ENCODE data around the gene JPH4. TPM values are rescaled to one million over a fixed set of nuclear protein-coding genes. Genes with fewer than 3 reads are reported as not detected.

JPH4 gene
- total and polyA plus RNA-seq, 2 donors (not counting 1 experiment from before 2014, with no cell fraction given): not detected

- no peak for TF ChIP-seq CTCF (conservative IDR thresholded peaks at IDR 0.05 in 1 of 2, IDR thresholded peaks at IDR 0.05 in 1 of 2; ENCODE audit: low read depth in 1 of 2, low read length in 2 of 2)
- H2AFZ ChIP-seq (ENCODE audit: low read length): no peak overlapping the region
- H3K79me2 ChIP-seq (ENCODE audit: control insufficient read depth, insufficient read depth, low read length): no peaks in the 10 kb centered on the region
- H4K20me1 ChIP-seq (ENCODE audit: control insufficient read depth, extremely low read depth, insufficient read depth, low read length): no peaks in the 10 kb centered on the region
- H3K36me3 ChIP-seq (ENCODE audit: control insufficient read depth, insufficient read depth, low read length): no peaks in the 10 kb centered on the region
- H3K27ac ChIP-seq (ENCODE audit: insufficient read depth, low read length): no peak overlapping the region
- no peak for DNase-seq (ENCODE audit: low read depth in 2 of 2)
- H3K9me3 ChIP-seq (ENCODE audit: control insufficient read depth, insufficient read depth, low read depth, low read length): no peaks in the 10 kb centered on the region
- no peaks in the 10 kb centered on the region for H3K27me3 ChIP-seq (ENCODE audit: control insufficient read depth, insufficient read depth, low read length)
- H3K4me3 ChIP-seq (replicated peaks in 1 of 4; ENCODE audit: control extremely low read depth in 1 of 4, insufficient read depth in 1 of 4, low read depth in 3 of 4, low read length in 4 of 4): no peak overlapping the region
- H3K9ac ChIP-seq (ENCODE audit: insufficient read depth, low read length): no peak overlapping the region
- no peaks in the 10 kb centered on the region for H3K4me1 ChIP-seq (ENCODE audit: control insufficient read depth, extremely low read depth, insufficient read depth, low read length)
- H3K4me2 ChIP-seq (ENCODE audit: extremely low read depth, insufficient read depth, low read length): no peak overlapping the region
Observed at GRCh38 chr14:23624830-23625404, 46.3 kb upstream of the JPH4 start.

- H2AFZ ChIP-seq (ENCODE audit: low read length): no peak overlapping the region
- no peak for TF ChIP-seq EZH2 (IDR thresholded peaks at IDR 0.05; ENCODE audit: low read length, missing control alignments)
- no peaks in the 10 kb centered on the region for H3K9me3 ChIP-seq (ENCODE audit: control insufficient read depth, insufficient read depth, low read depth, low read length)
- no peaks in the 10 kb centered on the region for H3K4me1 ChIP-seq (ENCODE audit: control insufficient read depth, extremely low read depth, insufficient read depth, low read length)
- DNase-seq (ENCODE audit: low read depth in 2 of 2): no peak
- no peaks in the 10 kb centered on the region for H3K27me3 ChIP-seq (ENCODE audit: control insufficient read depth, insufficient read depth, low read length)
- no peak overlapping the region for H3K9ac ChIP-seq (ENCODE audit: insufficient read depth, low read length)
- no peaks in the 10 kb centered on the region for H3K79me2 ChIP-seq (ENCODE audit: control insufficient read depth, insufficient read depth, low read length)
- H3K4me2 ChIP-seq (ENCODE audit: extremely low read depth, insufficient read depth, low read length): no peak overlapping the region
- no peak overlapping the region for H3K4me3 ChIP-seq (replicated peaks in 1 of 4; ENCODE audit: control extremely low read depth in 1 of 4, insufficient read depth in 1 of 4, low read depth in 3 of 4, low read length in 4 of 4)
- no peak overlapping the region for H3K27ac ChIP-seq (ENCODE audit: insufficient read depth, low read length)
- H4K20me1 ChIP-seq (ENCODE audit: control insufficient read depth, extremely low read depth, insufficient read depth, low read length): no peaks in the 10 kb centered on the region
- H3K36me3 ChIP-seq (ENCODE audit: control insufficient read depth, insufficient read depth, low read length): no peaks in the 10 kb centered on the region
Observed at GRCh38 chr14:23623962-23624361, 45.4 kb upstream of the JPH4 start.

GRCh38 chr14:23622990-23623389, 44.4 kb upstream of the JPH4 start:
- no peaks in the 10 kb centered on the region for H3K4me1 ChIP-seq (ENCODE audit: control insufficient read depth, extremely low read depth, insufficient read depth, low read length)
- no peaks in the 10 kb centered on the region for H3K79me2 ChIP-seq (ENCODE audit: control insufficient read depth, insufficient read depth, low read length)
- no peak overlapping the region for H3K9ac ChIP-seq (ENCODE audit: insufficient read depth, low read length)
- H2AFZ ChIP-seq (ENCODE audit: low read length): no peak overlapping the region
- H3K27me3 ChIP-seq (ENCODE audit: control insufficient read depth, insufficient read depth, low read length): no peaks in the 10 kb centered on the region
- TF ChIP-seq EZH2 (IDR thresholded peaks at IDR 0.05; ENCODE audit: low read length, missing control alignments) (no peak), CTCF (conservative IDR thresholded peaks at IDR 0.05 in 1 of 2, IDR thresholded peaks at IDR 0.05 in 1 of 2; ENCODE audit: low read depth in 1 of 2, low read length in 2 of 2) (no peak)
- DNase-seq (ENCODE audit: low read depth in 2 of 2): no peak
- no peaks in the 10 kb centered on the region for H3K36me3 ChIP-seq (ENCODE audit: control insufficient read depth, insufficient read depth, low read length)
- H3K27ac ChIP-seq (ENCODE audit: insufficient read depth, low read length): no peak overlapping the region
- H3K4me3 ChIP-seq (replicated peaks in 1 of 4; ENCODE audit: control extremely low read depth in 1 of 4, insufficient read depth in 1 of 4, low read depth in 3 of 4, low read length in 4 of 4): no peak overlapping the region
- H3K9me3 ChIP-seq (ENCODE audit: control insufficient read depth, insufficient read depth, low read depth, low read length): no peaks in the 10 kb centered on the region
- H4K20me1 ChIP-seq (ENCODE audit: control insufficient read depth, extremely low read depth, insufficient read depth, low read length): no peaks in the 10 kb centered on the region
- H3K4me2 ChIP-seq (ENCODE audit: extremely low read depth, insufficient read depth, low read length): no peak overlapping the region
